NOMO-1 treated with dmso at 0.1 percent for 144 hours (cell line): ENCODE measurements around the gene CDC20.

Source experiments
- DNase-seq: peaks from one replicate; lab custom pipeline; 2025; ENCODE audit not compliant: unreplicated experiment; lab: John Stamatoyannopoulos, UW

Gene CDC20

DNA sequence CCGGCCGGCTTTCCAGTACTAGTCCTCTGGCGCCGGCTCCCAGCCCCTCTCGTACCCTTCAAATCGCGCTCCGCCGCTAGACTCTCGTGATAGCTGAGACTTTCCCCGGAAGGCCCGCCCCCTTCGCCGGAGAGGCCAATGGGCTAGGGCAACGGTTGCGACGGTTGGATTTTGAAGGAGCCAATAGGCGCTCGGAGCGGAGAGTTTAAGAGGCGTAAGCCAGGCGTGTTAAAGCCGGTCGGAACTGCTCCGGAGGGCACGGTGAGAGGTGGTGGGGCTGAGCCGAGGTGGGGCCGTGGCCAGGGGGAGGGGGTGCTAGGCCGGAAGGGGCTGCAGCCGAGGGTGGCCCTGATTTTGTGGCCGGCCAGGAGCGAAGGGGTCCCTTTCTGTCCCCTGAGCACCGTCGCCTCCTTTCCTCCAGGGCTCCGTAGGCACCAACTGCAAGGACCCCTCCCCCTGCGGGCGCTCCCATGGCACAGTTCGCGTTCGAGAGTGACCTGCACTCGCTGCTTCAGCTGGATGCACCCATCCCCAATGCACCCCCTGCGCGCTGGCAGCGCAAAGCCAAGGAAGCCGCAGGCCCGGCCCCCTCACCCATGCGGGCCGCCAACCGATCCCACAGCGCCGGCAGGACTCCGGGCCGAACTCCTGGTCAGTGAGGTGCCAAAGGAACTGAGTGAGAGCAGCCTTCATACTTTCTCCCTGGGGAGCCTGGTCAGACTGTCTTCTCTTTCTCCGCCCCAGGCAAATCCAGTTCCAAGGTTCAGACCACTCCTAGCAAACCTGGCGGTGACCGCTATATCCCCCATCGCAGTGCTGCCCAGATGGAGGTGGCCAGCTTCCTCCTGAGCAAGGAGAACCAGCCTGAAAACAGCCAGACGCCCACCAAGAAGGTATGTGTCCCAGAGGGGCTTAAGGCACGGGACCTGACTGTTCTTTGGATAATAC, at the start of gene CDC20:
Gene CDC20, plus strand, starts transcription at position 236 of the 948 bp plus-strand sequence. Its CDS starts 235 bp downstream, at position 471.
- DNase-seq: peak; percentile 98

DNA sequence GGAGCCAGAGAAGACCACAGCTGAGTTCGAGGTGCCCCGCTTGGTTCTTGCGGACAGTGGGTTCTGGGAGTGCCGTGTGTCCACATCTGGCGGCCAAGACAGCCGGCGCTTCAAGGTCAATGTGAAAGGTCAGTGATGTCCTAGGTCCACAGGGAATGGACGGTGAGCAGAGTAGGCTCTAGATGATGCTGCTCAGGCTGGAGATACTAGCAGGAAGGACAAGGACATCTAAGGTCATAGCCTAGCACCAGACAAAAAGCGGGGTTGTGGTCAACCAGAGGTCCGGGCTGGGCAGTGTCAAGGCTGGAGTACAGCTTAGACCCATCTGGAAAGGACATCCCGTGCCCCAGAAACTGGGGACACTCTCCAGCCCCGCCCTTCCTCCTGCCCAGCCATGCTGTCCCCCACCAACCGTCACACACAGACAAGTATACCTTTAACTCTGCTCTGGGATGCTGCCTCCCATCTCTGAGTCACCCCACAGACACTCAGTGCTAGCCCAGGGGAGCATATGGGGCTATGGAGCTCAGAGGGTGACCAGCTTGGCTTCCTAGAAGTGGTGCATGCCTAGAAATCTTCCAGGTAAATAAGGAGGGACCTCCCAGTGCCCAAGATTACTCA, 49.3 kb upstream of the CDC20 start:
- DNase-seq: no peak

DNA sequence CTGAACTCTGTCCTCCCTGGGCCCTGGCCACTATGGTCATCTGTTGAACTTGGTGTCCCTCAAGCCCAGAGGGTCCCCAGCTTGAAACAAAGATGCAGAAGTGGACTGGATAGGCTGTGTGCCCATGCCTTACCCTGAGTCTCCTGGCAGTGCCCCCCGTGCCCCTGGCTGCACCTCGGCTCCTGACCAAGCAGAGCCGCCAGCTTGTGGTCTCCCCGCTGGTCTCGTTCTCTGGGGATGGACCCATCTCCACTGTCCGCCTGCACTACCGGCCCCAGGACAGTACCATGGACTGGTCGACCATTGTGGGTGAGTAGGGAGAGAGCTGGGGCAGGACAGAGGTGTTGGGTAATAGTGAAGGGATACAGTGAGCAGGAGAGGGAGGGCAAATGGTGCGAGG, 47.3 kb upstream of the CDC20 start:
- DNase-seq: no peak

DNA sequence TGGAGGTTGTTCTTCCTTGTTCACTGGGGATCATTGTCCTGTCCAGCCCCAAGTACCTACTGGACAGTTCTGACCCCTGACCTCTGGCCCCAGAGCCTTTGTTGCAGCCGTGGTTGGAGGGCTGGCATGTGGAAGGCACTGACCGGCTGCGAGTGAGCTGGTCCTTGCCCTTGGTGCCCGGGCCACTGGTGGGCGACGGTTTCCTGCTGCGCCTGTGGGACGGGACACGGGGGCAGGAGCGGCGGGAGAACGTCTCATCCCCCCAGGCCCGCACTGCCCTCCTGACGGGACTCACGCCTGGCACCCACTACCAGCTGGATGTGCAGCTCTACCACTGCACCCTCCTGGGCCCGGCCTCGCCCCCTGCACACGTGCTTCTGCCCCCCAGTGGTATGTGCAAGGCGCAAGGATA, 46.6 kb upstream of the CDC20 start:
- DNase-seq: no peak

DNA sequence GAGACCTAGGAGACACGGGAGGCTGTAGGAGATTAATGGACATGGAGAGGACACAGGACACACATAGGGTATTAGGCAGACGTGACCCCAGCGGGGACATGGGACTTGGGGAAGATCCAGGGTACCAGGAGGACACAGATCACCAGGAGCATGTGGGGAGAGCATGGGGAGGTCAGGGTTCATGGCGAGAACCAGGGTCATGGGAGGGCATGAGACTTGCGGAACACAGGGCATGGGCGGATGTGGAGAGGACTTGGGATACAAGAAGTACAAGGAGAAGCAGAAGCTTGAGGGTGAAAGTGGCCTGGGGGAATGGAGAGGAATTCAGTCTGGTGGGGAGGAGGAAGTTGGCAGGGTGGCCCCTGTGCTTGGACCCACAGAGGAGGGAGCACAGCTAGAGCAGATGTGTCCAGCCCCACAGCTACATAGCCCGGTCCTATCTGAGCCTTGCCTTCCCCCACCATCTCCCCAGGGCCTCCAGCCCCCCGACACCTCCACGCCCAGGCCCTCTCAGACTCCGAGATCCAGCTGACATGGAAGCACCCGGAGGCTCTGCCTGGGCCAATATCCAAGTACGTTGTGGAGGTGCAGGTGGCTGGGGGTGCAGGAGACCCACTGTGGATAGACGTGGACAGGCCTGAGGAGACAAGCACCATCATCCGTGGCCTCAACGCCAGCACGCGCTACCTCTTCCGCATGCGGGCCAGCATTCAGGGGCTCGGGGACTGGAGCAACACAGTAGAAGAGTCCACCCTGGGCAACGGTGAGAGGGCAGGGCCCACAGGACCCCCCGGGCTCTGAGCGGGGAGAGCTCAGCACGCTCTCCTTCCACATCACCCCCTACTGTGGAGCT, 45.9 kb upstream of the CDC20 start:
- DNase-seq: no peak

DNA sequence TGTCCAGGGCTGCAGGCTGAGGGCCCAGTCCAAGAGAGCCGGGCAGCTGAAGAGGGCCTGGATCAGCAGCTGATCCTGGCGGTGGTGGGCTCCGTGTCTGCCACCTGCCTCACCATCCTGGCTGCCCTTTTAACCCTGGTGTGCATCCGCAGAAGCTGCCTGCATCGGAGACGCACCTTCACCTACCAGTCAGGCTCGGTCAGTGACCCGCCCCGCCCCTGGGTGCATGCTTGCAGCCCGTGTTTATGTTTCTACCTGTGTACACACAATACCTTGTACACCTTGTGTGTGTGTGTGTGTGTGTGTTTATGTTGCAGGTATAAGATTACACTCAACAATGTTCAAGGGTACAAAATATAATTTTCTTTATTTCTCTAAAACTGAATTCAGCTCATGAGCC, 45.0 kb upstream of the CDC20 start:
- DNase-seq: no peak

DNA sequence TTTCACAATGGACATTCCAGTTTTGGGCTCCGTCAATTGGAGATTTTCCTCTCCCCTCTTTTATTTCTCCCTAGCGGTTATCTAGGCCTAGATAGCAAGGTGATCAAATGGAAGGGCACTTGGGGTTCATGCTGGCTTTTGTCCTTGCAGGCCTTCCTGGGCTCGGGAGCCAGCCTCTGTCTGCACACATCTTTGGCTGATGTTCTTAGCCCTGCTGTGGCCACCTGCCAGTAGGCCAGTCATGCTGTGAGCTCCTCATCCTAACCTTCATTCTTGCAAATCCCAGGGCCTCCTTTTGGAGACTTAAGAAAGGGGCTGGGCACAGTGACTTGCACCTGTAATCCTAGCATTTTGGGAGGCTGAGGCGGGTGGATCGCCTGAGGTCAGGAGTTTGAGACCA, 44.5 kb upstream of the CDC20 start:
- DNase-seq: no peak

DNA sequence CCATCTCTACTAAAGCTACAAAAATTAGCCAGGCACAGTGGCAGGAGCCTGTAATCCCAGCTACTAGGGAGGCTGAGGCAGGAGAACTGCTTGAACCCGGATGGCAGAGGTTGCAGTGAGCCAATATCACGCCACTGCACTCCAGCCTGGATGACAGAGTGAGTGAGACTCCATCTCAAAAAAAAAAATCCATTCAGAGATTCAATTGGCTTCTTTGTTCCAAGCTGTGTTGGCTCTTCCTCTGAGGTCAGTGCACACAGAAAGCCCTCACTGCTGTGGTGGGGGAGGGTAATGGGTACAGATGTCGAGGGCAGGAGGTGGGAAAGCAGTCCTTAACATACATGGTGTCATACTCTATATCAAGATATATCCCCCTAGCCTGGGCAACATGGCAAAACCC, 43.3 kb upstream of the CDC20 start:
- DNase-seq: no peak

DNA sequence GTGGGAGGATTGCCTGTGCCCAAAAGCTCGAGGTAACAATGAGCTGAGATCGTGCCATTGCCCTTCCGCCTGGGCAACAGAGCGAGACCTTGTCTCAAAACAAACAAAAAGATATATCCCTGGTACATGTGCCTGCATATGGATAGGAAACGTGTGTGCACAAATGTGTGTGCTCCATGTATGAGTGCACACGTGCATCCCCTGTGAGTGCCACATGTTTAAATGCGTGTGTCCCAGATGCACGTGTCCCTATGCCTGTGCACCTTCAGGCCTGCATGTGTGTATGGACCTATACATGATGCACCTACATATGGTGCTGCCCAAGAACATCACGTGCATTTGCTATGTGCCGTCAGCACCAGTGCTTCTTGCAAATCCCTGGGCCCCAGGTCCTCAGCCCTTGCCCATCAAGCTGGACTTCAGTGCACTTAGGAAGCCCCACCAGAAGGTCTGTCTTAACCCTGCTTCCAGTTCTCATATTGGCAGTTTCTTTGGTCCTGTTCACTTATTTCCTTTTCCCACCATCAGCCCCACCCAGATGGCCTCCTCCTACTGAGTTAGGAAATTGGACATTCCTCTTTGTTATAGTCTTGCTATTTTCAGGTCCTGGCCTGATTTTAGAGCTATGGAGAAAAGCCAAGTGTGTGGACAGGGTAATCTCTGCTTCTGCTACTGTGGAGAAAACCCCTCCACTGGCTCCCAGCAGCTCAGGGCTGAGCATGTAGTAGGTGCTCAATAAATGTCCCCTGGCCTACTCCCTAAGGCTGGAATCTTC, 42.6 kb upstream of the CDC20 start:
- DNase-seq: no peak

DNA sequence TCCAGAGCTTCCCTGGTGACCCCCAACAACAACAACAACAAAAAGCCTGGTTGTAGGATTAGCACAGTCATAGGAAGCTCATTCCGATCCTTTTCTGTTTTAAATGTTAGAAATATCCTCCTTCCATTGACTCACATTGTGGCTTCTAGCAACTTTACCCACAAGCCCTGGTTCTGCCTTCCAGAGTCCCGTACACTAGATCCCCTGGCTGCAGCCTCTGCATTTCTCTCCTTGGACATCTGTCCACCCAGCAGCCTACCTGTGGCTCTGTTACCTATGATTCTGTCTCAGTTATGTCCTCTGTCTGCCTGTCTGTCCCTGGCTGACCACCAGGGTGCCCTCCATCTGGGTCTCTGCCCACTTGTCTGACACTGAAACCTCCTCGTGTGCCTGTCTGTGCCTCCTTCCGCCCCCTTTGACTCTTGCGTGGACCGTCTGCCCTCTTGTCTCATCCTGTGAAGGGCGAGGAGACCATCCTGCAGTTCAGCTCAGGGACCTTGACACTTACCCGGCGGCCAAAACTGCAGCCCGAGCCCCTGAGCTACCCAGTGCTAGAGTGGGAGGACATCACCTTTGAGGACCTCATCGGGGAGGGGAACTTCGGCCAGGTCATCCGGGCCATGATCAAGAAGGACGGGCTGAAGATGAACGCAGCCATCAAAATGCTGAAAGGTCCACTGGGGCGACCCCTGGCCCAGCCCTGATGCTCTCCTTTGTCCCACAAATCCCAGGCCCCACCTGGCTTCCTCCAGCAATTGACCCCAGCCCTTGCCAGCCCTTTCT, 41.9 kb upstream of the CDC20 start:
- no peak for DNase-seq

DNA sequence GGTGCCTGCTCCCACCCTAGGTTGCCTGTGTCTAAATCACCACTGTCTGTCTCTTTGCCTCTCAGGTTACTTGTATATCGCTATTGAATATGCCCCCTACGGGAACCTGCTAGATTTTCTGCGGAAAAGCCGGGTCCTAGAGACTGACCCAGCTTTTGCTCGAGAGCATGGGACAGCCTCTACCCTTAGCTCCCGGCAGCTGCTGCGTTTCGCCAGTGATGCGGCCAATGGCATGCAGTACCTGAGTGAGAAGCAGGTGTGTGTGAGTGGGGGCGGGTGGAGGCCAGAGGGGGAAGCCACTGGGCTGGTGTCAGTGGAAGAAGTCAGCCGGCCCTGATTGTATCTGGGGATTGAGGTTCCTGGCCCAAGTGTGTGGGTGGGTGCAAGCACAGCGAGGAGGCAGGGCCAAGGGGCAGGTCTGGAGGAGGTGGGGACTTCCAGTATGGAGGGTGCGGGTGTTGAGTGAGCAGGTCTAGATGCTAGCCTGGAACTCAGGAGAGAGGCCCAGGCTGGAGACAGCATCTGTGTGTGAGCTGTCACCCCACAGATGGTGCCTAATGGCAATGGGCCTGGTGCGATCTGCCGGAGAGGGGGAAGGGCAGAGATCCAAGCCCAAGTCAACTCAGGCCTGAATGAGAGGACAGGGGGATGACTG, 40.8 kb upstream of the CDC20 start:
- DNase-seq: no peak

DNA sequence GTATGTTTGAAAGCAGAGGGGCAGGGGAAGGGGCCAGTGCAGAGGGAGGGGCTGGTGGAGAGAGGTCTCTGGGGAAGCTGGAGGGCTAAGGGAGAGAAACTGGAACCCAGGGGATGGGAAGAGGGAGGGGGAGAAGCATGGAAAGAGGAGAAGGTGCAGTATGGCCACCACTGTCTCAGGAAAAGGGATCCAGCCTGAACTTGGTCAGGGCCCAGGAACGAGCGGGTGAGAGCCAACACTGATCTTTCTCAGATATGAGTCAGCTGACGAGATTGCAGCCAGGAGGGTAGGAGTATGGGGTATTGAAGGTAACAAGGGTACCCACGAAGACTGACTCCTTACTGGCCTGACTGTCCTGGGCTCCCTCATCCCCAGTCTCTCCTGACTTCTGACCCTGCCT, 40.0 kb upstream of the CDC20 start:
- DNase-seq: no peak

DNA sequence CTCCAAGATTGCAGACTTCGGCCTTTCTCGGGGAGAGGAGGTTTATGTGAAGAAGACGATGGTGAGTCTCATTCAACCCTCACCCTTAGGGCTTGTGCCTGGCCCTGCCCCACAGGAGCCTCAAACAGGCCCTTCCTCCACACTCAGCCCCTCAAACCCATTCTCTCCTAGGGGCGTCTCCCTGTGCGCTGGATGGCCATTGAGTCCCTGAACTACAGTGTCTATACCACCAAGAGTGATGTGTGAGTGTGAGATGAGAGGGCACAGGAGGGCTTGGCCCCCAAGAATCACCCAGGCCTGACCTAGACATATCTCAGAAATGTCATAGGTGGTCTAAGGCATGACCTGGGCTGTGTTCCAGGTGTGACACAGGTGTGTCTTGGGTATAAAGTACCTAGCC, 39.5 kb upstream of the CDC20 start:
- DNase-seq: no peak

DNA sequence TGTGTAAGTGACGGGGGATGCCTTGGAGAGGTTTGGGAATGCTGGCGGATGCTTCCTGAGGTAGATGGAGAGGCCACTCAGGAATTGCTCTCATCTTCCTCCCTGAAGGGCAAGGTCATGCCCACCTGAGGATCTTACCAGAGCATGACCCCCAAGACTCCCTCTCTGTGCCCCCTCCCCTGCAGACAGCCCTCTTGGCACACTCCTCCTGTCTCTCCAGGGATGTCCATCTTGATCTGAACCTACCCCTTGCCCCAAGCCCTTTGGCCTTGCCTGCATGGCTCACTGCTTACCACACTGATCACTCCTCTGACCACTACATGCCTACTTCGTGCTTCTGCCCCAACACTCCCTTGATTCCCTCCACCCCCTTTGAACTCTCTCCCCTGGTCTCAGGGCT, 39.0 kb upstream of the CDC20 start:
- no peak for DNase-seq

DNA sequence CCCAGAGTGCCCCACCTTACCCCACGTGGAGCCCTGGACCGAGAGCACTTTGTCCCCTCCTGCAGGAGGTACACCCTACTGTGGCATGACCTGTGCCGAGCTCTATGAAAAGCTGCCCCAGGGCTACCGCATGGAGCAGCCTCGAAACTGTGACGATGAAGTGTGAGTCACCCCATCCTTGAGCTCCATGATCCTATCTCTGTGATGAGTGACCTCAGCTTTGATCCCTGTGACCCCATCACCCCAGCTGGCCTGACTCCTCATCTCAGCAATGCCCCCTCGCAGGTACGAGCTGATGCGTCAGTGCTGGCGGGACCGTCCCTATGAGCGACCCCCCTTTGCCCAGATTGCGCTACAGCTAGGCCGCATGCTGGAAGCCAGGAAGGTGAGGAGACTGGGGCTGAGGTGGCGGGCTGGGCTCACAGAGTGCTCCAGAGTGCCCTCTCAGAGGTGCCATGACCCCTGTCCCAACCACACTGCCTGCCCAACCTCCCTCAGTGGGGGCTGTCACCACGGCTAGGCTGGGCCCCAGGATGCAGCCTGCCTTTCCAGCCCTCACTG, 37.4 kb upstream of the CDC20 start:
- no peak for DNase-seq

DNA sequence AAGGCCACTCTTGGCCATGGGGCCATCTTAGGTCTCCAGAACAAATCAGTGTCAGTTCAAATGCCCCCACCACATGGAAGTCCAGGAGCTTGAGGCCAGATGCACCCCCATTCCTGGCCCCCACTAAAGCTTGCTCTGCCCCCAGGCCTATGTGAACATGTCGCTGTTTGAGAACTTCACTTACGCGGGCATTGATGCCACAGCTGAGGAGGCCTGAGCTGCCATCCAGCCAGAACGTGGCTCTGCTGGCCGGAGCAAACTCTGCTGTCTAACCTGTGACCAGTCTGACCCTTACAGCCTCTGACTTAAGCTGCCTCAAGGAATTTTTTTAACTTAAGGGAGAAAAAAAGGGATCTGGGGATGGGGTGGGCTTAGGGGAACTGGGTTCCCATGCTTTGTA, 36.3 kb upstream of the CDC20 start:
- no peak for DNase-seq

DNA sequence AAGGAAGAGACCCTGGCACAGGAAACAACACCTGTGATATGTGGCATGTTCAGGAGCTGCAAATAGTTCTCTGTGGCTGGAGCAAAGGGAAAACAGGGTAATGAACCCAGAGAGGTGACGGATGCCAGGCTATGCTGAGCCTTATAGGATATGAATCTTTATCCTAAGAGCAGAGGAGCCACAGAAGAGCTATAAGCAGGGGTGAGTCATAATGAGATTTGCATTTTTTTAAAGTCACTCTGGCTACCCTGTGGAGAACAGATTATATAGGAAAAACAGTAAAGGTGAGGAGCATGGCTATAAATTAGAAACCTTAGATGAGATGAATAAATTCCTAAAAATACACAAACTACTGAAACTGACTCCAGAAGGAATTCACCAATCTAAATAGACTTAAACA, 34.0 kb upstream of the CDC20 start:
- DNase-seq: no peak

DNA sequence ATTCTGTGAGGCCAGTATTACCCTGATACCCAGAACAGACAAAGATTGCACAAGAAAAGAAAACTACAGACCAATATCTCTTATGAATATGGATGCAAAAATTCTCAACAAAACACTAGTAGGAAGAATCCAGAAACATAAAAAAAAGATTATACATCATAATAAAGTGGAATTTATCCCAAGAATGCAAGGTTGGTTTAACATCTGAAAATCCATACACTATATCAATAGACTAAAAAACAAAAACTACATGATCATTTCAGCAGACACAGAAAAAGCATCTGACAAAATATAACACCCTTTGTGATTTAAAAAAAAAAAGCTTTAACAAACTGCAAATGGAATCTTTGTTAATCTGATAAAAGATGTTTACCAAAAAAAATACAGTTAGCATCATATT, 33.4 kb upstream of the CDC20 start:
- DNase-seq: no peak
